Left hindlimb (tissue), 1 donor: ENCODE results near the gene ANKRD44.

Experiments used
- DNase-seq: peaks from one replicate; pipeline ENCODE4 v3.0.0-alpha.2; 2018

Gene ANKRD44

DNA sequence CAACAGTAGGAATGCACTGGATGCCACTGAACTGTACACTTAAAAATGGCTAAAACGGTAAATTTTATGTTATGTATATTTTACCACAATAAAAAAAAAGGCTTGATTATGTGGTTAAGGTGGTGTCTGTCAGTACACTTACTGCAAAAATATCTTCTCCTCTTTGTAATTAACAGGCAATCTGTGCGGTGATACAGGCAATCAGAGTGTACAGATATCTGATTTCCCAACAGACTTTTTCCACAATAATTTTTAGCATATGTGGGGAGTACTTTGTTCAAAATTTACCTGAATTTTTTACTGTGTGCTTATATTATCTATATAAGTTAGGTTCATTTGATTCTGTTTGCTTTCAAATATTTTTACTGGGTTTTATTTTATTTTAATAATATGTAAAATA lies 209.1 kb downstream of the ANKRD44 start:
- DNase-seq: no peak

DNA sequence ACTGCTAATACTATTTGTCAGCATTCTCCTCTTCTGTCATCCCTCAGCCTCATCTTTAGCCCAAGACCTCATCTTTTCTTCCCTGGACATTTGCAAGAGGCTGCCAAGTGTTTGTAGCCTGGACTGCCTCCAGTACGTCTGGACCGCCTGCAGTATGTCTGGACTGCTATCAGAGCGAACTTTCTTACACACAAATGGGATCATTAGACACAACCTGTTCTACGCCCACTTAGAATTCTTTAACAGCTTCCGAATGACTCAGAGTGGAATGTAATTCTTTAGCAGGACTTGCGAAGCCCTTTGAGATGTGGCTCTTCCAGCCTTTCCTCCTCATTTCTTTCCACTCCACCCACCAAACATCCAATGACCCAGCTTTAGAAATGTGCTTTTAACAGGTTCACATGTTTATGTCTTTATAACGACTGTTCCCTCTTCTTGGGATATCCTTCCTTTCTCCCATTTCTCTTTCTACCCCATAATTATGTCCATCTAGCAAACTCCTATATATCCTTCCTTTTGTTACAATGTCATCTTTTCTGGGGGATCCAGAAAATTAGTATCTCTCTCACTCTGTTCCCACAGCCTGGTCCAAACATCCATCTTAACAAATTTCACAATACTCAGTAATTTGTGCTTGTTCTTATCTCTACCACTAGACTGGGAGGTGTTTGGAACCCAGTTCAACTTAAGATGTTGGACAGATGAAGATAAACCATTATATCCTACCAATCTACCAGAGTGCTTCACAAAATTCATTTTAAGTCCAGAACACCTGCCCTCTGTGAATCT lies 212.8 kb downstream of the ANKRD44 start:
- DNase-seq: peak; percentile 65

DNA sequence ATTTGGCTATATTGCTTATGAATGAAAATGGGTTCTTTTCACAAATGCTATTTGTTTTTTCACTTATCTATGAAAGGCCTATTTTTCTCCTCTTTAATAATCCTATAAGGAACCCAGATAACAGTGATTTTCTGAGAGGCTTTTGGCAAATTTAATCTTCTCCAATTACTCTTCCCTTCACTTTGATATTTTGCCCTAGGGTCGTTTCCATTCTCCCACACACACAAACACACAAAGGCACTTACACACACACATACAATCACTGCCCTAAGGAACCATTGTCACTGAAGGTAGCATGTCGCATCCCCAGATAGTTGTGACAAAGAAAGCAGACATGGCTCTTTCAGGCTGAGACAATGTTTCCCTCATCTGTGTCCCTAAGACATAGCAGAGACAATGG lies 213.9 kb downstream of the ANKRD44 start:
- DNase-seq: no peak

DNA sequence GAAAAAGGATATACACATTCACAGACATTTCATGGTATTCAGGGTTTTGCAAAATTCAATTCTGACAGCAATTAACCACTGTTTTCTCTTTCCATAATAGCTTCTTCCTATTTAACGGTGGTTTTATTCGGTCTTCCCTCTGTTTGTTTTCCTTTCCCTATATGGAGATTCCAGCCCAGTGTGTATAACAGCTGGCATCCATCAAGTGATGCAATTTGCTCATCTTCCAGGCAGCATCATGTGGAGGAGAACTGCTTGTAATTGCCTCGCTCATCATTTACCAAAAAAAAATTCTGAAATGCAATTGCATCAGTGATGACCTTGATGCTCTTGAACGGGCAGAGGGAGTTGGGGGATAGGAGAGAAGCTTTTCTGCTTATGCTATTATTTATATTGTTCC lies 218.1 kb downstream of the ANKRD44 start:
- no peak for DNase-seq

DNA sequence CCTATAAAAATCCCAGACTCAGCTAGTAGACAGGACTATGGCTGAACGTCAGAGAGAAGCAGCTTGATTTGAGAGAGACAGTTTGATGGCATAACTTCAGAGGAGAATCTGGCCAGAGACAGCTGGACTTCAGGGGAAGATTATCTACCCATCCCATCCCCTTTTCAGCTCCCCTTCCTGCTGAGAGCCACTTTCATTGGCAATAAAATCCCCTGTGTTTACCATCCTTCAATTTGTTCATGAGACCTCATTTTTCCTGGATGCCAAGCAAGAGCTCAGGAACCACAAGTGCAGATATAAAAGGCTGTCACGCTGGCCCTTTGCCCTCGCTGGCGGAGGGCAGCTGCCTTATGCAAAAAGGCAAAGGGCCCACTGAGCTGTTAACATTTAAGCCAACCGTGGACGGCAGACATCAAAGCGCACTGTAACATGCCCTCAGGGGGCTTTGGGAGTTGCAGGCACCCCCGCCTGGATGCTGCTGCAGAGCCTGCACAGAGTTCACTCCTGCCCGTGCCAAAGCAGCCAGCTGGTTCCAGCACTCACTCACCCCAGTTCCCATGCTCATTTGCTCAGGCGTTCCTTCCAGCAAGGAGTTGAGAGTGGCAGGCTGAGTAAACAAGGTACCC lies 219.7 kb downstream of the ANKRD44 start:
- DNase-seq: no peak

DNA sequence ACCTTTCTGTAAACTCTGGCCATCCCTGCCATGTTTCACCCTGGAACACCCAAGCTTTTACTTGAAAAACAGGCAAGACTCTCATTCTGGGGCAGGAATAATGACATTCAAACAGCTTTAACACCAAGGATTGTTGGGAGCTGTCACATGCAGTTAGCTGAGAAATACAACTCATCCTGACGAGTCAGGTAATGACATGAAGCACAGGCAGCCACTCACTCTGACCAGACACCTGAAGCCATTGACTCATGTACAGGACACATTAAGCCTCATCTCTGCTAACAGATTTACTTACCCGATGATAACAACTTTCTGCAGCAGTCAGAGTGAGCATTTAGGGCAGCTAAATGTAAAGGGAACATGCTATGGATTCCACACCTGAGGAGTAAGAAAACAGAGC lies 220.9 kb downstream of the ANKRD44 start:
- DNase-seq: no peak

DNA sequence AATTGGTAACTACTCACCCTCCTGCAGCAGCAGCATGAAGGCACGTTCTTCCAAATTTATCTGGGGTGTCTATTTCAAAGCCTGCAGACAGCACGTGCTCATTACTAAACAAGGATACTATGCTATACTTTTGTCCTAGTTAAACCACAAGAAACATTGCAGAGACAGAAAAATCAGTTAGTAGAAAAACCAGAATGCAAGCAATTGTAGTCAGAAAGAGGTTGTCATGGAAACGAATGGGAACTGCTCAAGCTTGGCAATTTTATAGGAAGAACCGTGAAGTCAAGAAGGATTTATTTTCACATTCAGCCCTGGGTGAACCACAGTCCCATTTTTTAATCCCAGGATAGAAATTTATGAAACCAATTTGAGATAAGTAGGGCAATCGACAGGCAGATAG lies 221.9 kb downstream of the ANKRD44 start:
- no peak for DNase-seq

DNA sequence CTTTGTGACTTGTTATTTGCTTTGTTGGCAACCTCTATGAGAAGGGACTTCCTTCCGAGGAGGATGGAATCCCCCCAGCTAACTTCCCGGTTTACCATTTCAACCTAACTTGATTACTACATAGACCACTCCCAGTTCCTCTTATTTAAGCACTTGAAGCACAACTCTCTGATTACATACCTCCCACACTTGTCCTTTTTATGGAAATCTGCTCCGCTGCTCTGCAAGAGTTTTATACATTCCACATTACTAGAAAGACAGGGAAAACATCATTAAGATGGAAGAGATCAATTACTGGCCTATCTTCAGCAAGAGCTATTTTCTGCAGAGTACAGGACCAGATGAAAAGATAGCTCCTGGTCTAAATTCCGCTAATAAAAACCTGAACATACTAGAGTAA lies 224.1 kb downstream of the ANKRD44 start:
- DNase-seq: no peak

DNA sequence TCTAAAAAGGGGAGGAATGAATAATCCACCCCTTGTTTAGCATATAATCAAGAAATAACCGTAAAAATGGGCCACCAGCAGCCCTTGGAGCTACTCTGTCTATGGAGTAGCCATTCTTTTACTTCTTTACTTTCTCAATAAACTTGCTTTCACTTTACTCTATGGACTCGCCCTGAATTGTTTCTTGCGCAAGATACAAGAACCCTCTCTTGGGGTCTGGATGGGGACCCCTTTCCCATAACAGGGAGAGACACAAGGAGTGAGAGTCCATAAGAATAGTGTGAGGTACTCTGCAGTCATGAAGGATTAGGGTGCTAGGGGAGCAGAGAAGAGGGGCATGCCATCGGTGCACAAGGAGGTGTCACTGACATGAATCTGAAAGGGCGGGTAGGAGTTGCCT lies 224.9 kb downstream of the ANKRD44 start:
- DNase-seq: no peak

DNA sequence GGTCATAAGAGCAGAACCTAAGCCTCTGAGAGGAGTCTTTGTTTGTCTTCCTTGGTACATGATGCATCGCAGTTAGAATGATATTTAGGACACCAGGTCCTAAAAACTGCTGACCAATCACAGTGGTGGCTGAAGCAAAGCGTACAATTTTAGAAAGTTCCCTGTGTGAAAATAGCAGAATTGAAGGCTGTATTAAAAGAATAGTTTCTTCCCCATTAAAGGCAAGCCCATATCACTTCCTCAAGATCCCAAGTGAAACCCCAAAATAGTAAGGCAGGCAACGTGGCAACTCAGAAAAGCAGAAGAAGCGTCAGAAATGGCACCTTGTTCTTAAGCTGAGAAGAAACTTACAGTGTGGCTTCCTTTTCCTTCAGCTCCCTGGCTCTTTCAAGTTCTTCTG lies 229.3 kb downstream of the ANKRD44 start:
- no peak for DNase-seq

DNA sequence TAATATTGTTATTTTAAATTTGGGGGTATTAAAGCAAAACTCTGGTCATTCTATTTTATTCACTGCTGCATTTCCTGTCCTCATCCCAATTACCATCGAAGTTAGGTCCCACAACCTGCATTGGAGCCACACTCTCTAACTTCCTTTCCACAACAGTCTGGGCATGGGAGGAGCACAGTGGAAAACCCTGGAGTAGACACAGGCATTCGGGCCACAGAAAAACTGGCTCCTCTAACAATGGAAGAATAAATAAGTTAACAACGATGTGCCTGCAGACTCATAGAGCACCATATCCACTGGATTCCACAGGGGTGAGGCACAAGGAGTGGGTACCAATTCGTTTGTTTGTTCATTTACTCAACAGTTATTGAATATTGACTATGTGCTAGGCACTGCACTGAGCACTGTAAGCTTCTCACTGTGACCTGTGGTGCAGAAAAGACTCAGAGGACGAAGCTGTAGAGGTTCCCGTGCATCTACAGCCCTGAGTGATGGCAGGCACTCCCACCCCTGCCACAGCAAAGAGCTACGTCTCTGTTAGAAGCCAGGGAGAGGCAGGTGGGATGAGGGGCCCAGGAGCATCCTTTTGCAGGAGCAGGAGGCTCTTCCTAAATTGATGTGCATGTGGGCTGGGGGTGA lies 229.9 kb downstream of the ANKRD44 start:
- no peak for DNase-seq

DNA sequence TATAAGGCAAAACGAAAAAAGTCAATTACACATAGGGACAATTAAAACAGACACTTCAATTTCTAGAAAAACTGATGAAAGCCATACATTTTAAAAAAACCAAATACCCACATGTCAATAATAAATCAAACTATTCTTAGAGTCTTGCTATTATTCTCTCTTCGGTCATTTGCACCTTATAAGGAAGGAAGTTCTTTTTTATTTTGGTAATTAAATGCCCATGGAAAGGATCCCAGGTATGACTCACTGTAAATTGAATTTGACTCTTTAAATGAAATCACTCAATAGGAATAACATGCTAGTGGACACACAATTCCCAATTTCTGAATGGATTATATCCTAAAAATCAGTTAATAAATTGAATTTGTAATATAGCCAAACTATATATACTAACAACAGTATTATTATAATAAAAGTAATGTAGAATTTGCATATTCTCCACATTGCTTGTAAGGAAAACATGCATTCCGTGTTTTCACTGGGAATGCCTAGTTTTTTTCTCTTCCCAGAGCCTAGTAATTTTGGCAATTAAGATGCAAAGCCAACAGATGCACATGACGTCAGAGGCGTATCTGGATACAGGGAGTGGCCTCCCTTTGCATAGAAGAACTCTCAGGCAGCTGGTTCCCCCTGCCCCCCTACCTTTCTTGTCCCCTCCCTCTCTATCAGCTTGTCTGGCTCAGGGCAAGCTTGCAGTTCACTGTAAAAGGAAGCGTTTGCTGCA lies 230.6 kb downstream of the ANKRD44 start:
- DNase-seq: no peak

DNA sequence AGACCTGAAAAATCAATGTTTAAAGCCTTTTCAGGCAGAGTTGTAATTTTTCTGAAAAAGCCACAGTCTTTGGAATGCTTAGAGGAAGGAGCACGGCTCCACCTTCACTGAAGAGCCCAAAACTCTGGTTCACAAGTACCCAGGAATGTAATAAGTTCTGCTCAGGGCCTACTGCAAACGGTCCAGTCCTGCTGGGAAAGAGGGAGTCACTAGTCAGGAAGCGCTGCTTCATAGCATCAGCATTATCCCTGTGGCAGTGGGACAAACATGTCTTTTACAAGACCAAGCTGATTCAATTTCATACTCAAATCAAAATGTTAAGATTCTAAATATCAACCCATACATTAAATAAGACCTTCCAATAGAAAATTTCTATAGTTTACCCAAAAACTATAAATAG lies 231.2 kb downstream of the ANKRD44 start:
- no peak for DNase-seq

DNA sequence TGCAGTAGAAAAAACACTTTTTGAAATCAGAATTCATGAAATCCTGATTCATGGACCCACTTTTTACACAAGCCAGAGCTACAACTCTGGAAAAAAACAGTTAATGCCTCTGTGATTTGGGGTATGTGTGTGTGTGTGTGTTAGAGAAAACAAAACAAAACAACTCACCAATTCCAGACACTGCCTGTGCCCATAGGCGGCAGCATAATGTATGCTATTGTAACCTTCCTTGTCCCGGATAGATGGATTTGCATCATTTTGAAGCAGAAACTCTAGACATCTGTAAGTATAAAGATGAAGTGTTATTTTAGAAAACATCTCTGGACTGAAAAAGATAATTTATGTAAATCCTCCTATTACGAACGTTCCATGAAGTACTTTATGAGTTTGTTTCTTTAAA lies 232.0 kb downstream of the ANKRD44 start:
- DNase-seq: no peak

DNA sequence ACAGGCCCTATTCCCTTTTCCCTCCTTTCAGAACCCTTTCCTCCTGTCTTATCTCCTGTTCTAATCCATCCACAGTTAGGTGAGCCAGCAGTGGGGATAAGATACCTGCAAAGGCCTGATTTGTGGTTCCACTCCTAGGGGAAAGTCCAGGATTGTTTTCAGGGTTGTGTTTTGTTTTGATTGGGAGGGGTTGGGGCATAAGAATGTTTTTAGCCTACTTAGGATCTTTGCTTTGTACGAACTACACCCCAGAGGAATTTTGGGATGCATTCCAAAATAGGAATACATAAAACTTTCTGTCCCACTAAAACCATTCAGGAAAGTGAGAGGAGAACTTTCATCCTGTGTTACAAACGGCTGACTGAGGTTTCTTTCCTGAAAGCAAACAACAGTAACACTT lies 233.2 kb downstream of the ANKRD44 start:
- DNase-seq: no peak

DNA sequence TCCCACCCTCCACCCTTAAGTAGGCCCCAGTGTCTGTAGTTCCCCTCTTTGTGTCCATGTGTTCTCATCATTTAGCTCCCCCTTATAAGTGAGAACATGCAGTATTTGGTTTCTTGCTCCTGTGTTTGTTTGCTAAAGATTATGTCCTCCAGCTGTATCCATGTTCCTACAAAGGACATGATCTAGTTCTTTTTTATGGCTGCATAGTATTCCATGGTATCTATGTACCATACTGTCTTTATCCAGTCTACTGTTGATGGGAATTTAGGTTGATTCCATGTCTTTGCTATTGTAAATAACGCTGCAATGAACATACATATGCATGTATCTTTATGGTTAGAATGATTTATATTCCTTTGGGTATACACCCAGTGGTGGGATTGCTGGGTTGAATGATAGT lies 233.9 kb downstream of the ANKRD44 start:
- no peak for DNase-seq

DNA sequence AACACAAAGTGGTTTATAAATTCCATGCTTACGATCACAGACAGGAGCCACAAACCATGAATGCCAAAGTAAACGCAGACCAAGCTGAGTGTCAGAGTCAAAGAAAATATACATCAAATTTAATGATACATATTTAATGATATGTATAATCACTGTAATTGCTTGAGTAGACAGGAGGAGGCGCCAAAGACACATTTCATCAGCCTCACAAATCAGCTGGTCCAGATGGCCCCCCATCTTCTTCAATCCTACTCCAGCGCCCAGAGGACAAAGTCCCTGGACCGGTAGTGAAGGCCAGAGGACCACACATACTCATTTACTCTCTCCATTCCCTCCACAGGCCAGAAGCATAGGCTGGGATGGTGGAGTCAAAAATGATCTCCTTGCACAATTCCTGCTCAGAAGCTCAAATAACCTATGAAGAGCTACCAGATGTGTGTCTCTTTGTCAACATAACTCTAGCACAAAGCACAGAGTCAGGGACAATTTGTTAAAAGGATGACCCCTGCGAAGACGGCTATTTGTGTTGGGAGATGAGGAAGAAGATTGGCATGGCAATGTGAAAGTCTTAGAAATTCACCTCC lies 234.7 kb downstream of the ANKRD44 start:
- no peak for DNase-seq

DNA sequence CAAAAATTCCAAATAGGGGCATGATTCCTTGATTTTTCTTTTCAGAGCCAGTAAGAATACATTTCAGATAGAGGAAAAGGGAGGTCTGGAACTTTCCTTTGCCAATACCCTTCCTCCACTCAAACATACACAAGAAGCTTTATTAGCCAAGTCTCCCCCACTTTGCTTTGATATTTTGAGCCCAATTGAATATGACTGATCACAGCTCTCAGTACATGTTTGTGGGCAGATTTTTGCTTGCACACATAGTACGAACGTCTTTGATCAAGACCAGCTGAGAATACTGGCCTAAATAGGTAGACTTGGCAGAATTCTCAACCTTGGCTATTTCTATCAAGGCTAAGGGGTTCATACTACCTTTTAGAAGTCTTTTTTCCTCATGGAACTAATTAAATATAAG lies 235.3 kb downstream of the ANKRD44 start:
- DNase-seq: no peak

DNA sequence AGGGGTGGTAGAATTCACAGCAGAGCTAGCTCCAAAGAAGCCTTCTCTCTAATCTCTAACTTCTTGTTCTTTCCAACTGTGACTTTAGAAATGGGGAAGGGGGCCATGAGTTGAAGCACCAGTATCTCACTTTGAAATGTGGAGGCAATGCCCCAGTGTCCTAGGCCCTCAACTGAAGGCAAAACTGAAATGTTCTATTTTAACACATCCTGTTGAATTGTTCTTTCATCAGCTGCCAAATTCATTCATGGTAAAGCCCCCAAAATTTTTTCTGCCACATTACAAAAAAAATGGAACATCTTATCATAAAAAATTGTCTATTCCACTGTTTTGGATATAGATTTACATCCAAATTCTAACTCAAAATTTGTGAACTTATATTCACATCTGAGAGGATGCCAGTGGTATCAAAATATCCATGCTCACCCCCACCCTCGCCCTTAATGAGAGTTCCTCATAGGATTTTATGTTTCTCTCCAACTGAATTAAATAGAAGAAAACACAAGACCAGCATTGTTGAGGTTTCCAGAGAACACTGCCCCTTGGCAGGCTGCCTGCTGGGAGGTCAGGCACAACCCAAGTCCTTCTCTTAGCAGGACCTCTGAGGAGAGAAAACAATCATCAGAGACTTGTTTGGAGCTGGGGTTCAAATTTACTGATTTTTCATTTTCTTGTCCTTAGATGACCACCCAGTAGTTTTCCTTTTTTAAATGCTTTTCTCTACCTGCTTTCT lies 236.7 kb downstream of the ANKRD44 start:
- DNase-seq: no peak

DNA sequence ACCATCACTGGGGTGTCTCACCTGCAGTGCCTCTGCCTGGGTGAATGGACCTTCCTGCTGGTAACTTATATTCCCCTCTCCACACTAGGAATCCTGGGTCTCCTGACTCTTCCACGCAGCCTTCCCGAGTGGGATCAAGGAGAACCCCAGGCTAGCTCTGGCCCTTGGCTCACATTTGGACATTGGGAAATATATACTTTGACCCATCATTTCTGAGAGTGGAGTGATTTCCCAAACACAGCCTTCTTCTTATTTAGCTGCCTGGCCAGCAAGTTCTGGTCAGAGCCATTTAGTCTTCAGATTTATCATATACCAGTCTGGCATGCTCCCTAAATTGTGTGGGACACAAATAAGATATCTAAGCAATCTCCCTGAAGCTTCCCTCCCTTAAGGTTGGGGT lies 237.3 kb downstream of the ANKRD44 start:
- DNase-seq: no peak

DNA sequence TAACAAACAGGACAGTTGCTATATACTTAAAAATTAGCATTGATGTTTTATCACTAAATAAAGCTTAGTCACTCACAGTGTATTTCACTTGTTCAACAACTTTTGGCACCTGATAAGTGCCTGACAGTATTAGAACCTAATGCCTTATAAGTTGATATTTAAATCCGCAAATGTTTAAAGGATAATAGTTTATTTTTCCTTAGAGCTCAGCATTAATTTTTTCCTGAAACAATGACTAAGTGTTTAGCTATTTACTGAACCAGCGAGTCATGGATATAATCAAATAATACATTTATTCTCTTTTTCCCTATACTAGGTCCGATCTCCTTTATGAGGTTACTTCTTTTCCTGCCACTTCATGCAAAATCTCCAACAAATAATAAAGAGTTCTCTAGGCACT lies 238.0 kb downstream of the ANKRD44 start:
- DNase-seq: no peak

DNA sequence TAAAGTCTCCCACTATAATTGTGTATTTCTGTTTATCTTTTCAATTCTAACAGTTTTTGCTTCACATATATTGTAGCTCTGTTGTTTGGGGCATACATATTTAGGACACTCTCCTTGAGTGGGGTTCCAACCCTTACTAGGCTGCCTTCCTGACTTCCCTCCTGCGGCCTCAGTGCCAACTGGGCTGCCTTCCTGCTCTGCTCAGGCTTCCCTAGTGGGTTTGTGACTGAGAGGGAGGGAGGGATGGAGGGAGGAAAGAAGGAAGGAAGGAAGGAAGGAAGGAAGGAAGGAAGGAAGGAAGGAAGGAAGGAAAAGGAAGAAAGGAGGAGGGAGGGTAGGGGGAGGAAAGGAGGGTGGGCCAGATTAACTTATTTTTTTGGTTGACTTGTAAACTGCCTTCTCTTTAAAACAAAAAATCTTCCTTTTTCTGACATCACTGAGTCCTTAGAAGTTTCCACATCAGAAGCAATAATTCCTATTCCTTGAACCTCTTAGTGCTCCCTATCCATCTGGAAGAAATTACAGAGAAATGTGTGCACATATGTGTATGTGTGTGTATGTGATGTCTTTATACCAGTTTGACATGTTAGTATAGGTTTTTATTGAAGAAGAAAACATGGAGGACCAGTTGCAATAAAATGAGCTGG lies 238.7 kb downstream of the ANKRD44 start:
- no peak for DNase-seq
